Suppressor macrophage (primary cell): ENCODE data around the gene PTGER3.
A peak's percentile ranks its signal among the peaks of the same experiment; 100 is the strongest.

Experiments used
- DNase-seq, 4 experiments: peaks; one replicate each; pipeline ENCODE4 v3.0.0-alpha.2; 2020 to 2022
- total RNA-seq, 17 experiments: gene quantifications; one replicate each; lab custom pipeline; 2026; ENCODE audit warnings: mixed read lengths in 6 of 17, inconsistent platforms in 3 of 17; lab: John Stamatoyannopoulos, UW

PTGER3 gene
- 0 to 5.4 (median 1.2) reads per million in 17 experiments for total RNA-seq

GRCh38 chr1:71047635-71048607 is at the start of gene PTGER3:
TSS of gene PTGER3 (minus strand) at chr1:71047816. CDS start at chr1:71047577, 239 bp downstream.
- peak; percentile 35 to 70 (median 50) for DNase-seq

GRCh38 chr1:71094913-71095312 is 47.3 kb upstream of the PTGER3 start:
- no peak for DNase-seq

GRCh38 chr1:71093938-71094337 is 46.3 kb upstream of the PTGER3 start:
- DNase-seq = peak in 2 of 4 experiments; percentile 19 to 23

GRCh38 chr1:71089536-71090270 is 42.1 kb upstream of the PTGER3 start:
- DNase-seq = no peak

- DNase-seq = no peak
Observed at GRCh38 chr1:71088645-71089287, 41.1 kb upstream of the PTGER3 start.

GRCh38 chr1:71087713-71088112 is 40.1 kb upstream of the PTGER3 start:
- DNase-seq = no peak

GRCh38 chr1:71087060-71087459 is 39.4 kb upstream of the PTGER3 start:
- no peak for DNase-seq

GRCh38 chr1:71086331-71086730 is 38.7 kb upstream of the PTGER3 start:
- DNase-seq = no peak

DNA sequence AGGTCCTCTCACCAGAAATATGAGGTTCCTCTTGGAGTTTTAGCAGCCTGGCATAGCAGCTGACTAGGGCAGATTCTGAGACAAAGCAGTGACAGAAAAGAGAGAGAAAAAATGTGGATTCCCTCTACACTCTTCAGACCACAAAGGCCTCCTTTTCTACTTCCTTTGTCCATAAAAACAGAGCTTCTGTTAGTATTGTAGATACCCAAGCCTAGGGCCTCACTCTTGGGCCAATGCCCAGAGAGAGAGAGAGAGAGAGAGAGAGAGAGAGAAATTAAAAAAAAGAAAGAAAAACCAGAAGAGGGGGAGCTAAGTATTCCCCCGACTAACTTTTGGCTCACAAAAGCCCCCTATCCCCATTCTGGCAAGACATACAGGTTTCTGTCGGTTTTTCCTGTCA is 35.7 kb upstream of the PTGER3 start:
- peak in 3 of 4 experiments; percentile 5 to 19 (median 7) for DNase-seq

DNA sequence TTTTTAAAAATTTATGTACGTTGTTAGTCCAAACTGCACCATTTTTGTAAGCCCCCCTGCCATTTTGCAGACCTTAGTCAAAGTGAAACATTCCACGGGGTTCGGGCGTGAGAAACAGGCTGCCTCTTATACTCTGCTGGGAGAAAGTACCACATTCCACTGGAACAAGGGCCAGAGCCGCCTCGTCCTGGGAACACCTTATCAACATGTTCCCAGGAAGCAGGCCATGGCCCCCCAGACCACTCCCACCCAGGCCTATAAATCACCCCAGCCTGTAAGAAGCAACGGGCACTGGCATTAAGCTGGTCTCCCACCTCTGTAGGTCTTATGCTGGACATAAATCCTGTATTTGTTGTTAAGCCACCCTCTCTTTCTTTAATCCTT is 34.1 kb upstream of the PTGER3 start:
- peak in 1 of 4 experiments; percentile 2 for DNase-seq

GRCh38 chr1:71080739-71081696 is 33.4 kb upstream of the PTGER3 start, which contains the start of gene ZRANB2:
TSS of gene ZRANB2 (minus strand) at chr1:71081035. CDS start at chr1:71080995, 40 bp downstream.
- DNase-seq = peak; percentile 93 to 97 (median 96)

- DNase-seq = peak; percentile 35 to 58 (median 50)
Observed at GRCh38 chr1:71080230-71080738, 32.7 kb upstream of the PTGER3 start.

DNA sequence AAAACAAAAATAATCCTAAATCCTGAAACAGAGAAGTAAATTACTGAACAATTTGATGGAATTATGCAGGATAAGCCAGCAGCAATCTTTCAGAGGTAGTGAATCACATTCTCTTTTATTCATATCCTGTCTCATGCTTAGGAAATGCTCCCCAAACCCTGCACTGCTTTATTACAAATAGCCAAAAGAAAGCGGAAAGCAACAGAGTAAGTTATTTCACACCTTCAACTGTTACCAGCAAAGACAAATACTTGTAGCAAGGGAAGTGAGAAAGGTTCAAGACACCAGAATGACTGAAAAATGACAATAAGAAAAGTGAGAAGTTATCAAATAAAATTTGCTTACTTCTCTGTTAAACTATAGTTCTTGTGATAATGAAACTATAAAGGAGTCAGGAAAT is 27.1 kb upstream of the PTGER3 start:
- DNase-seq = no peak

- no peak for DNase-seq
Observed at GRCh38 chr1:71072273-71072672, 24.7 kb upstream of the PTGER3 start.

DNA sequence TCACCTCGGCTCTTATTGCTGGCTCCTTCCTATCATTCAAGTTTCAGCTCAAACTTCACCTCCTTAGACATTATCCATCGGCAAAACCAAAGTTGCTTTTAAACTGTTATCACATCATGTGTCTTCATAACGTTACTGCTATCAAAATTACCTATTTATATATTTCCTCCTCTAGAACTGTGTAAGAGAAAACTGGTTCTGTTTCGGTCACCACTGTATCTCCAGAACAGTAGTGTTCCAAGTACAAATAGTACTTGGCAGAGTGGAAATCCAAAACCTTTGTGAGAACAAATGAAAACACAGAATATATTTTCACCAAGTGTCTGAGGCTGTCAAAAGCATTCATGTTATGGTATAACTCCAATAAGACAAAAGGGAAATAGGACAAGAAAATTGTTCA is 24.1 kb upstream of the PTGER3 start:
- no peak for DNase-seq

- DNase-seq = no peak
Observed at GRCh38 chr1:71068325-71069240, 21.0 kb upstream of the PTGER3 start.

DNA sequence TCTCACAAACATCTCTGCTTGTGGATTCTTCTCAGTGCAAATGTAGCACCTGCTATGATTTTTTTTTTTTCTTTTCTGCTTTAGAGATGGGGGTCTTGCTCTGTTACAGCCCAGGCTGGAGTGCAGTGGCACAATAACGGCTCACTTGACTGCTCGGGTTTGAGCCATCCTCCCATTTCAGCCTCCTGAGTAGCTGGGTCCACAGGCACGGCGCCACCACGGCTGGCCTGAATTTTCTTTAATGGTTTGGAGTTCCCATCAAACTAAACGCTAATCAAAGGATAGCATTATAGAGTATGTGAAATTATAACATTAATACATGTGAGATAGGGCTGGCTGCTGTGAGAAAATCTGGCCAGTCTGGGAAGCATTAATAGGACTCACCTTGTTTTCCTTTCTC is 7.2 kb upstream of the PTGER3 start:
- no peak for DNase-seq

- no peak for DNase-seq
Observed at GRCh38 chr1:71054281-71054731, 6.7 kb upstream of the PTGER3 start.

DNA sequence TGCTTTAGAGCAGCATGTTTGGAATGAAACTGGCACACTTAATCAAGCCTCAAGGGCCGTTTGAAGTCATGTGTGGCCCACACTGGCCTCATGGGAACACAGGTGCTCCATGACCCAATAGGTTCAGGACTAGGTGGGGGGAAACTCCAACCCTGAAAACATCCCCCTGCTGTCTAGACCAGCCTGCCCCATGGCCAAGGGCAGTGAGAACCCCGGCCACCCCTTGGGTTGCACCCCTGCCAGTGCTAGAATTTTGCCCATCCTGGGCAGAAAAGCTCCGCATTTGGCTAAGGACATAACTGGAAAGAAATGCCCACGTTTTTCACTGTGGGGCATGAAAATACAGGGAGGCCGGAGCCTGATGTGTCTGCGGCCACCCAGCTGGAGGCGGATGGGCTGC is 6.1 kb upstream of the PTGER3 start:
- DNase-seq = no peak

GRCh38 chr1:71053146-71053545 is 5.5 kb upstream of the PTGER3 start:
- DNase-seq = no peak
